IMR-90 (cell line): ENCODE results near the gene LAMA5.

ENCODE experiments used
- BHLHE40 ChIP-seq: fragments of 150-350 bp; IDR thresholded peaks from 2 replicates; pipeline ENCODE4 v1.6.1; 2016; ENCODE audit warnings: mild to moderate bottlenecking, low read depth, low read length
- POLR2A ChIP-seq: IDR thresholded peaks from 2 replicates; pipeline ENCODE4 v1.6.1; 2012; ENCODE audit warnings: mild to moderate bottlenecking, low read depth, low read length
- TF ChIP-seq, protein P1 (sequence below): conservative IDR thresholded peaks from 2 replicates; pipeline ENCODE4 v1.5.1; 2012; ENCODE audit warnings: mild to moderate bottlenecking, low read depth, low read length, improper control_type of control experiment

DNA sequence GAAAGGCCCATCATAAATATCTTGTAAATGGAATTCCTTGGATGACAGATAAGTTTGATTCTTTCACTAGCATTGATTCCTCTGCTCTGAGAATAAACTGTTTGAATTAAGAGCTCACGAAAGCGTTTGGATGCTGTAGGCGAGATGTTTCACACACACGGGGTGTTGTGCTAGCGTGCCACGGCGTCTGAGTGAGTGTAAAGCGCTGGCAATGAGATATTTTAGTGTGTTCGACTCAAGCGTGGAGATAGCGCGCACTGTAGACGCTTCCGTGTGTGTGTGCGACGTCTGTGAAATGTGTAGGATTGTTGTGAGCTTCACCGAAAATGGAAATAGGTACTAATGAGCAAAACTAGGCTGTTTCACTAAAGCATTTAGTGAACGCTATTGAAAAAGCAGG lies 93.7 kb downstream of the LAMA5 start:
- TF ChIP-seq POLR2A (no peak), BHLHE40 (no peak)
- TF ChIP-seq, protein P1, sequence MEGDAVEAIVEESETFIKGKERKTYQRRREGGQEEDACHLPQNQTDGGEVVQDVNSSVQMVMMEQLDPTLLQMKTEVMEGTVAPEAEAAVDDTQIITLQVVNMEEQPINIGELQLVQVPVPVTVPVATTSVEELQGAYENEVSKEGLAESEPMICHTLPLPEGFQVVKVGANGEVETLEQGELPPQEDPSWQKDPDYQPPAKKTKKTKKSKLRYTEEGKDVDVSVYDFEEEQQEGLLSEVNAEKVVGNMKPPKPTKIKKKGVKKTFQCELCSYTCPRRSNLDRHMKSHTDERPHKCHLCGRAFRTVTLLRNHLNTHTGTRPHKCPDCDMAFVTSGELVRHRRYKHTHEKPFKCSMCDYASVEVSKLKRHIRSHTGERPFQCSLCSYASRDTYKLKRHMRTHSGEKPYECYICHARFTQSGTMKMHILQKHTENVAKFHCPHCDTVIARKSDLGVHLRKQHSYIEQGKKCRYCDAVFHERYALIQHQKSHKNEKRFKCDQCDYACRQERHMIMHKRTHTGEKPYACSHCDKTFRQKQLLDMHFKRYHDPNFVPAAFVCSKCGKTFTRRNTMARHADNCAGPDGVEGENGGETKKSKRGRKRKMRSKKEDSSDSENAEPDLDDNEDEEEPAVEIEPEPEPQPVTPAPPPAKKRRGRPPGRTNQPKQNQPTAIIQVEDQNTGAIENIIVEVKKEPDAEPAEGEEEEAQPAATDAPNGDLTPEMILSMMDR: no peak
